GM19025 (cell line): ENCODE results near the gene AGTPBP1.

Experiments
- ATAC-seq: cut with Tn5 transposase; IDR thresholded peaks from one replicate; pipeline ENCODE4 v1.9.1; 2021; ENCODE audit warnings: mild to moderate bottlenecking, low read depth, moderate library complexity; ENCODE audit not compliant: unreplicated experiment

Gene AGTPBP1

DNA sequence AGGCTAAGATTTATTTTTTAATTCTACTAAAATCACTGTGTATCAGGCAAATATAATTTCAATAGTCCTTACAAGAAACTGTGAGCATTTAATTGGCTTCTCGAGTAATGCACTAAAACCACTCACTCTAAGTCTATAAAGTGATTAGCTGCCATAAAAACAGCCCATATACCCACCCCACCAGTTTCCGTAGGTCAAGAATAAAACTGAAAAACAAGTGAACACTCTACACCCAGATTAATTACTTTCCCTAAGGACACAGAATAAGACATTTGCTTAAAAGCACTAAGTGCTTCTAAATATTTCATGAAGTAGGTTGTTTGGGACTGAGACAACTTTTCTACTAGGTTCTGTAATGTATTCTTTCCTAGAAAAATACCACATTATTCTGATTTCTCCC, 194.2 kb downstream of the AGTPBP1 start:
- no peak for ATAC-seq

DNA sequence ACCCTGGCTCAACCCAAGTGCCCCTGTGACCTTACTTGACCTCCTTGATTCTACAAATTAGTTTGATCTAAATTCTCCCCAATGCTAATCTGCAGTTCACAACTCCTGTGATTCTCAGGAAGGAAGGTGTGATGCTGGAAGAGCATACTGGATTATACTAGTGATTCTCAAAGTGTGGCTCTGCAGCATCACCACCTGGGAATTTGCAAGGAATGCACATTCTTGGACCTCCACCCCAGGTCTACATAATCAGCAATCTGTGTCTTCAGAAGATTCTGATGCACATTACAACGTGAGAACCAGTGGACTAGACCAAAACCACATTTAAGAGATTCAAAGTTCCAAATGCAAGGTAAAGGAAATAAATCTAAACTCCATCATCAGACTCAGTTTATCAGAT, 198.6 kb downstream of the AGTPBP1 start:
- ATAC-seq = no peak

- ATAC-seq = no peak
Measured at GRCh38 chr9:85541876-85542275, 199.9 kb downstream of the AGTPBP1 start.

GRCh38 chr9:85536514-85536913, 205.2 kb downstream of the AGTPBP1 start:
- no peak for ATAC-seq

DNA sequence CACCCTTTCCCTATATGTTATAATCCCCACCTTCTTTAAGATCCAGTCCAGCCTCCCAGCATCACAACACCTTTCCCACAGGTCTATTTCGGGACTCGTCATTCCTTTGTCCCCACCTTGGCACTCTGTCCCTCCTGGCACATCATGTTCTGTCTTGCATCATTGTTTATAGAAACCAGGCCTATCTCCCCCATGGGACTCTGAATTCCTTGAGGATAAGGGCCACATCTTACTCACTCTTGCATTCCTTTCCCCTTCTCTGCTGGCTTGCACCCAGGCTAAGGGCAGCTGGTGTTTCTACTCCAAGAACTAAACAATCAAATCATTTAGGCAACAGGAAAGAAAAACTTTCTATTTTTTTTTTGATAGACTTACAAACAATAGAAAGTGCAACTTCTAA, 205.7 kb downstream of the AGTPBP1 start:
- no peak for ATAC-seq

- ATAC-seq = no peak
Measured at GRCh38 chr9:85534340-85534739, 207.4 kb downstream of the AGTPBP1 start.

GRCh38 chr9:85533538-85533937, 208.2 kb downstream of the AGTPBP1 start:
- no peak for ATAC-seq

GRCh38 chr9:85530721-85531120, 211.0 kb downstream of the AGTPBP1 start:
- no peak for ATAC-seq

DNA sequence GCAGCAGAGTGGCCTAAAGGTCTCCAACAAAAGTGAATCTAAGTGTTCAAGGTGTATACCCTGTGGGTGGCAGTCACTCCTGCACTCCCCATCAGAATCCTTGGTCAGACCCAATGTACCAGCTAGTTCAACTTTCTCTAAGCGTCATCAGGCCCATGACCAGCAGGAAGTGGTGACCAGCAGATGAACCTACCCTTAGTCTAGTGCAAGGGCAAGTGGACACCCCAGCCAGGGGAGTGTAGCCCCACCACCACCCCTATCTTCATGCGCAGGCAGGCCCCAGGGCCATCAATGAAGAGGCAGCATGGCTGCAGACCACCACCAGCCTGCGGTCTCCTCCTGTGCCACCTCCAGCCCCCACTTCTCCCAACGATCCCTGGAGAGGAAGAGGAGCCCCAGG, 213.1 kb downstream of the AGTPBP1 start:
- no peak for ATAC-seq

DNA sequence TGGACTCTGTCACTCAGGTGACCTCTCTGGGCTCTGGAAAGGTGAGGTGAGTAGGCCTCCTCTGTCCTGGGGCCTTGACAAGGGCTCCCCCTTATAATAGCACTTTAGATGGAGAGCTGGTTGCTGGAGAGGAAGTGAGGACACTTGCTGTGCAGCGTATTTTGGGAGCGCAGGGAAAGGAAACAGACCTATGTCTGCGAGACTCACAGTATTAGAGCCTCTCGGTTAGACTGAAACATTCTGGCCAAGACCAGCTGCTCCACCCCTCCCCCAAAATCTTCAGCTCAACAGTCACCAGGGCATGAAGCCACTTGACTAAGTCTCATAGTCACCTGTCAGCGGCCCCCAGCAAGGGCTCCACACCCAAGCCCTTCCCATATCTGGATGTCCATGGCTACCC, 213.6 kb downstream of the AGTPBP1 start:
- ATAC-seq = no peak

DNA sequence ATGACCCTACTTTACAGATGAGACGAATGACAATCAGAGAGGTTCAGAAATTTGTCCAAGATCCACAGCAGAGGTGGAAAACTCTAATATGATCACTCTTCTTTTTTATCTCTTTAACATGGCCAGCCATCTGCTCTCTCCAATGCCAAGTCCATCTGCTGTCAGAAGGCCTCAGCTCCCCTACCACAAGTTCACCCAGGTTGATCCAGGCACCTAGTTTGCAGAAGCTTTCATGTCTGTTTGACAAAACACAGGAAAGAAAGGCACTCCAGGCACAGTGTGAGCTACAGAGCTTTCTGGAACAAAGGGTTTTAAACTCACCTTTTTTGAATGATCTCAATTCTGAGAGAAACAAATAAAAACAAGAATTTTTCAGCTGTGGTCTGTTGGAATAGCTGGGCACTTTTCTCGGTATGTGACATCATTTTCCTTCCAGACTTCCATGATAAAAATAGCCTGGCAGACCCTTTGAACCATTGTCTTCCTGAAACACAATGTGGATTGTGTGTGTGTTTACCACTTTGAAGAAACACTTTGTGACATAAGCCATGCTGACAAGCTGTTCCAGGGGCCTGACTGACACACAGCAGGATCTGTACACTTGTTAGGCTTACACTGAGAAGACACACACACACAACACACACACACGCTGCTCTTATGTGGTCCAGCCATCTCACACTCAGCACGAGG, 214.3 kb downstream of the AGTPBP1 start:
- no peak for ATAC-seq

DNA sequence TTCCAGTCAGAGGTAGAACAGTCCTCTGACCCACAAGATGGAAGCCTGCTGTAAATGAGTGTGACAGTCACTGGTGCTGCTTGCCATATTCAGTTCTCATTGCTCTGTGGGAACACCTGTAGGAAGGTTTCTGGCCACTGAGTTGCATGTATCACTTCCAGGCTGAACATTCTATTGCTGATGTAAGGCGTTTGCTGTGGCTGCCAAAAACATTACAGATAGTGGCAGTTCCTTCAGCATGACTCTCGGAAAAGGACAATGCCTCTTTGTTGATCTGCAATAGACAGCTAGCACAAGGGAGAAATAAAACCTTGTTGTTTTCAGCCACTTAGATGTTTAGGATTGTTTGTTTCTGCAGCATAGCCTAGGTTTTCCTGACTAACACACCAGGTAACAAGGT, 217.2 kb downstream of the AGTPBP1 start:
- no peak for ATAC-seq

GRCh38 chr9:85523202-85523601, 218.6 kb downstream of the AGTPBP1 start:
- no peak for ATAC-seq

GRCh38 chr9:85522459-85523092, 219.2 kb downstream of the AGTPBP1 start:
- ATAC-seq = no peak

- no peak for ATAC-seq
Measured at GRCh38 chr9:85521371-85522197, 220.2 kb downstream of the AGTPBP1 start.

DNA sequence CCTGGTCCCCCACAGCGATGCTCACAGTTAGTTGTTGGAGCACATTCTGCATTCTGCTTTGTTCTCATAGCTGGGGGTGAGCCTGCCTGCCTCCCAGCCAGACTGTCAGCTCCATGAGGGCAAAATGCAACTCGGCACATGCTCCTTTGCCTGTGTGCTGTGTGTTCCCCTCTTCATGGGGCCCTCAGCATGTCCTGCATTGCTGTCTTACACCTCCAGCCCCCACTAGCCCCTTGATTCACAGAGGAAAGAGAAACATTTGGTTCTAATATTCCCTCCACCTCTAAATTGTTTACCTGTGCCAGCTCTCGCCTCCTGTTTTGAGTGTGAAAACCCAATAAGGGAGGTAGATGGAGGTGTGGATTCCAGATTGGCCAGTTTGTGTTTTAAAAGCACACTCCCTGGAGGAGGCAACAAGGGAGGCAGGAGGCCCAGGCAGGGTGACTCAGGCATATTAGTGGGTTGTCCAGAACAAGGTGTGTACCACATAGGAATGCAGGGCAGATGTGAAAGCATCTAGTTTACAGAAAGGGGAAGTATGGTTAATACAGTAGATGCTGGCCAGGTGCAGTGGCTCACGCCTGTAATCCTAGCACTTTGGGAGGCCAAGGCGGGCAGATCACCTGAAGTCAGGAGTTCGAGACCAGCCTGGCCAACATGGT, 224.6 kb downstream of the AGTPBP1 start:
- no peak for ATAC-seq

DNA sequence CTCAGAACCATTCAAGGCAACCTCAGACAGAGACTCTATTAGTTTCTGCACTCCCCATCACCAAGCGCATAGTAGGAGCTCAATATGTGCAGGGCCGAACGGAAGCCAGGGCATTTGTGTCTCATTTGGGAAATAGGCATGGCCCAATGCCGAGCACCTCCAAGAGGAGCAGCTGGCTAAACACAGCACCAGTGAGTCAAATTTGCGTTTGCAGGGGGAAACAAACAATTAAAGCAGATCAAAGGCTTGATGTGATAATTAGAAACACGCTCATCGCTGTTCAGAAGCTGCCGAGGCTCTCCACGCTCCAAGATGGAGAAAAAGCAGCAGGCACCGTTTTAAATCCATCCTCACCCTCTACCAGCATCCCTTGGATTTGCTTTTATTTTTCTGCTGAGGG, 225.3 kb downstream of the AGTPBP1 start:
- no peak for ATAC-seq

- ATAC-seq = no peak
Measured at GRCh38 chr9:85515021-85515420, 226.7 kb downstream of the AGTPBP1 start.

DNA sequence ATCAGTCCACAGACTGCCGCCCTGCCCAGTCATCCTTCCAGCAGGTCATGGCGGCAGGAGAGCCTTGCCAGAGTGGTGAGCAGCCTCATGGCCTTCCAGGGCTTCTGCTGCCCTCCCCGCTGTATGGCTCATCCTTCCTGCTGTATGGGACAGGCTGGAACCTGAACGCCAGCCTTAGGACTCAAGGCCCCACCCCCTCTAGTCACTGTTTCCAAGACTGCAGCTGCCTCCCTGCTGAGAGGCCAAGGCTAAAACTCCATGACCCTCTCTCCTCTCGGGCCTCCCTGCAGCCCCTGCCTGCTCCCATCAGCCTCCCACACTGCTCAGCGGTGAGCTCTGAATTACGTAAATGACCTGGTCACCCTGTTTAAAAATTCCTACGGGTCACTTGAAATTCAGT, 227.5 kb downstream of the AGTPBP1 start:
- ATAC-seq = no peak

GRCh38 chr9:85511746-85512145, 230.0 kb downstream of the AGTPBP1 start:
- ATAC-seq = no peak
